SK-N-SH (cell line): ENCODE results near the gene FGF19. TPM values are rescaled to one million over a fixed set of nuclear protein-coding genes. Genes with fewer than 3 reads are reported as not detected.
A peak's percentile ranks its signal among the peaks of the same experiment; 100 is the strongest.

ENCODE experiments used
- CTCF ChIA-PET: fragments of 300-600, 350-600 bp; formaldehyde crosslinking; extraction: SDS; loops from one replicate; lab custom pipeline; 2021; lab: Yijun Ruan, JAX
- POLR2A ChIA-PET: fragments of 350-600 bp; sonication (Branson Sonifier 250); formaldehyde crosslinking; extraction: SDS; loops from one replicate; lab custom pipeline; 2020; ENCODE audit warnings: antibody characterized with exemption, inconsistent platforms; lab: Yijun Ruan, JAX
- DNase-seq: peaks from one replicate; pipeline ENCODE4 v3.0.0; 2012
- H2AFZ ChIP-seq: fragments of 200-600 bp; sonication (generic); 2 replicates; pipeline ENCODE4 v1.8.1; 2016; ENCODE audit warnings: antibody characterized with exemption, mild to moderate bottlenecking, low read depth
- H3F3A ChIP-seq: fragments of 200-600 bp; sonication (generic); replicated peaks from 2 replicates; pipeline ENCODE3; 2016; ENCODE audit warnings: antibody characterized with exemption, mild to moderate bottlenecking; ENCODE audit not compliant: insufficient read depth
- H3K27ac ChIP-seq, 2 experiments: fragments of 200-500 bp in 1 of 2; fragments of 200-600 bp in 1 of 2; sonication (Bioruptor generic) in 1 of 2; sonication (generic), shearing (Covaris generic) in 1 of 2; 2 replicates each; pipeline versions ENCODE4 v1.5.1 to v1.6.1; 2014 to 2016; ENCODE audit warnings: low read depth in 2 of 2, inconsistent platforms in 1 of 2, low read length in 1 of 2, mild to moderate bottlenecking in 1 of 2, mixed read lengths in 1 of 2
- H3K27me3 ChIP-seq: fragments of 200-600 bp; sonication (generic), shearing (Covaris generic); 2 replicates; pipeline ENCODE4 v1.6.1; 2016; ENCODE audit warnings: mixed run types; ENCODE audit not compliant: insufficient read depth
- H3K36me3 ChIP-seq, 2 experiments: fragments of 200-500 bp in 1 of 2; fragments of 200-600 bp in 1 of 2; sonication (Bioruptor generic) in 1 of 2; sonication (generic) in 1 of 2; replicated peaks in 1 of 2; 2 replicates each; pipeline versions ENCODE3 to v1.5.1; 2014 to 2016; ENCODE audit warnings: low read length in 1 of 2, mild to moderate bottlenecking in 1 of 2; ENCODE audit not compliant: insufficient read depth in 2 of 2, control insufficient read depth in 1 of 2
- H3K4me1 ChIP-seq, 2 experiments: fragments of 200-500 bp in 1 of 2; fragments of 200-600 bp in 1 of 2; sonication (Bioruptor generic) in 1 of 2; sonication (generic), shearing (Covaris generic) in 1 of 2; 2 replicates each; pipeline versions ENCODE4 v1.5.1 to v1.6.1; 2014 to 2016; ENCODE audit warnings: low read depth in 1 of 2, low read length in 1 of 2, mixed run types in 1 of 2; ENCODE audit not compliant: insufficient read depth in 2 of 2, control insufficient read depth in 1 of 2
- H3K4me2 ChIP-seq: fragments of 200-600 bp; sonication (generic), shearing (Covaris generic); 2 replicates; pipeline ENCODE4 v1.6.1; 2017; ENCODE audit warnings: mixed run types
- H3K4me3 ChIP-seq, 2 experiments: fragments of 200-500 bp in 1 of 2; fragments of 200-600 bp in 1 of 2; sonication (Bioruptor generic) in 1 of 2; sonication (generic), shearing (Covaris generic) in 1 of 2; 2 replicates each; pipeline versions ENCODE4 v1.5.1 to v1.8.1; 2014 to 2016; ENCODE audit warnings: low read depth in 2 of 2, inconsistent platforms in 1 of 2, low read length in 1 of 2, mild to moderate bottlenecking in 1 of 2, mixed read lengths in 1 of 2, moderate library complexity in 1 of 2
- H3K79me2 ChIP-seq: fragments of 200-600 bp; sonication (generic); 2 replicates; pipeline ENCODE4 v1.8.1; 2017; ENCODE audit warnings: mild to moderate bottlenecking; ENCODE audit not compliant: insufficient read depth
- H3K9ac ChIP-seq: fragments of 200-600 bp; sonication (generic); 2 replicates; pipeline ENCODE4 v1.6.1; 2017; ENCODE audit warnings: mixed run types
- H3K9me2 ChIP-seq: fragments of 200-600 bp; sonication (generic); 2 replicates; pipeline ENCODE4 v1.6.1; 2017; ENCODE audit warnings: mixed run types
- H3K9me3 ChIP-seq: fragments of 200-600 bp; sonication (generic); 2 replicates; pipeline ENCODE4 v1.6.1; 2017; ENCODE audit warnings: mixed run types, mild to moderate bottlenecking, moderate library complexity
- H4K20me1 ChIP-seq: fragments of 200-600 bp; sonication (generic); 2 replicates; pipeline ENCODE4 v1.6.1; 2017; ENCODE audit warnings: mild to moderate bottlenecking, mixed run types; ENCODE audit not compliant: insufficient read depth
- CHD2 ChIP-seq: fragments of 150-350 bp; IDR thresholded peaks from 2 replicates; pipeline ENCODE4 v1.6.1; 2018; ENCODE audit warnings: low read length; ENCODE audit not compliant: partially characterized antibody
- EZH2phosphoT487 ChIP-seq: fragments of 200-600 bp; sonication (generic); IDR thresholded peaks from 2 replicates; pipeline ENCODE4 v1.6.1; 2017; ENCODE audit warnings: low read depth, mixed run types, mild to moderate bottlenecking, antibody characterized with exemption, moderate library complexity, borderline replicate concordance
- FOSL2 ChIP-seq: IDR thresholded peaks from 2 replicates; pipeline ENCODE4 v1.4.0; 2012; ENCODE audit warnings: low read depth, mild to moderate bottlenecking, moderate library complexity, borderline replicate concordance
- FOXJ3 ChIP-seq: sonication (generic); formaldehyde crosslinking; IDR thresholded peaks from 2 replicates; pipeline ENCODE4 v1.5.1; 2020; ENCODE audit warnings: mild to moderate bottlenecking, missing genetic modification reagents
- GATA2 ChIP-seq: sonication (generic); formaldehyde crosslinking; IDR thresholded peaks from 2 replicates; pipeline ENCODE4 v1.5.0; 2020; ENCODE audit warnings: mild to moderate bottlenecking, missing genetic modification reagents
- JUND ChIP-seq: IDR thresholded peaks from 2 replicates; pipeline ENCODE4 v1.4.0; 2012
- MXI1 ChIP-seq: IDR thresholded peaks from 2 replicates; pipeline ENCODE4 v1.6.1; 2012; ENCODE audit warnings: mild to moderate bottlenecking, low read depth, low read length, improper control_type of control experiment
- NFIC ChIP-seq: IDR thresholded peaks from 2 replicates; pipeline ENCODE4 v1.4.0; 2012; ENCODE audit warnings: borderline replicate concordance
- NRF1 ChIP-seq: IDR thresholded peaks from 2 replicates; pipeline ENCODE4 v1.6.1; 2012; ENCODE audit warnings: low read depth, mild to moderate bottlenecking, low read length
- PBX3 ChIP-seq: IDR thresholded peaks from 2 replicates; pipeline ENCODE4; 2012
- POLR2AphosphoS5 ChIP-seq: IDR thresholded peaks from 2 replicates; pipeline ENCODE4 v1.6.1; 2012; ENCODE audit warnings: low read depth, low read length
- RAD21 ChIP-seq: IDR thresholded peaks from 2 replicates; pipeline ENCODE4 v1.6.1; 2012; ENCODE audit warnings: mild to moderate bottlenecking, low read length
- RCOR1 ChIP-seq: fragments of 150-350 bp; IDR thresholded peaks from 2 replicates; pipeline ENCODE4 v1.6.1; 2017; ENCODE audit warnings: antibody characterized with exemption, low read length
- RFX5 ChIP-seq: IDR thresholded peaks from 2 replicates; pipeline ENCODE4 v1.6.1; 2012; ENCODE audit warnings: mild to moderate bottlenecking, improper control_type of control experiment, low read length
- RXRA ChIP-seq: IDR thresholded peaks from 2 replicates; pipeline ENCODE4 v1.4.0; 2012; ENCODE audit warnings: low read depth, mild to moderate bottlenecking, borderline replicate concordance
- SIN3A ChIP-seq: IDR thresholded peaks from 2 replicates; pipeline ENCODE4 v1.6.1; 2012; ENCODE audit warnings: low read depth, mild to moderate bottlenecking, low read length, moderate library complexity, borderline replicate concordance
- TAF1 ChIP-seq: IDR thresholded peaks from 2 replicates; pipeline ENCODE4 v1.6.1; 2012; ENCODE audit warnings: low read depth, mild to moderate bottlenecking, low read length, moderate library complexity, borderline replicate concordance
- TCF12 ChIP-seq: IDR thresholded peaks from 2 replicates; pipeline ENCODE4 v1.4.0; 2012
- TEAD4 ChIP-seq: IDR thresholded peaks from 2 replicates; pipeline ENCODE4 v1.4.0; 2012; ENCODE audit warnings: mild to moderate bottlenecking, borderline replicate concordance; ENCODE audit not compliant: insufficient read depth
- USF2 ChIP-seq: fragments of 150-350 bp; IDR thresholded peaks from 2 replicates; pipeline ENCODE4 v1.6.1; 2017; ENCODE audit warnings: antibody characterized with exemption, low read length, low read depth, borderline replicate concordance
- YY1 ChIP-seq: IDR thresholded peaks from 2 replicates; pipeline ENCODE4 v1.4.0; 2012; ENCODE audit warnings: low read depth, mild to moderate bottlenecking
- WGBS: methylation state at CpG from one replicate; pipeline ENCODE4 v1.1.6; 2017; ENCODE audit warnings: low lambda C conversion rate; 5-methylcytosine and 5-hydroxymethylcytosine counted together
- polyA plus RNA-seq, 3 experiments: library from polyadenylated mRNA; depleted of rRNA; stranded (reverse); fragments of >200 nt; gene quantifications; 2 replicates each; pipeline ENCODE4 v1.2.3, GENCODE V29; 2012
- TF ChIP-seq, protein P1 (sequence below): IDR thresholded peaks from 2 replicates; pipeline ENCODE4 v1.4.0; 2012; ENCODE audit warnings: low read depth, borderline replicate concordance

FGF19 gene
- polyA plus RNA-seq, 1 of the 3 experiments (the other 2 are of a cell fraction): not detected

- ChIA-PET CTCF (interaction anchor here (2.9 to 8.9 kb wide), 4 partner anchors 12 to 556 kb away, joined by 30 to 84 read pairs (median 56); no protein-coding TSS in a partner anchor), POLR2A (interaction anchor here (1.8 kb wide), 1 partner anchor 14 kb away, joined by 9 read pairs; no protein-coding TSS in a partner anchor)
- H3K79me2 ChIP-seq: no peaks in the 10 kb centered on the region
- H3K9me3 ChIP-seq: no peaks in the 10 kb centered on the region
- H3K9me2 ChIP-seq: no peaks in the 10 kb centered on the region
- no peaks in the 10 kb centered on the region for H3K27me3 ChIP-seq
- H3K4me1 ChIP-seq: peaks cover 0 to 6% of the 10 kb centered on the region in 2 experiments; a peak in 2 of 4 replicates
- H3F3A ChIP-seq: peaks cover 38% of the 10 kb centered on the region
- no peak overlapping the region for H3K4me3 ChIP-seq
- H3K4me2 ChIP-seq: no peak overlapping the region
- no peak overlapping the region for H3K27ac ChIP-seq
- H2AFZ ChIP-seq: no peak overlapping the region
- H3K36me3 ChIP-seq: peaks cover 14 to 23% of the 10 kb centered on the region in 2 experiments
- DNase-seq: peak; percentile 37
- 85% methylated on average over 5 of the region's 14 CpGs for WGBS
- TF ChIP-seq POLR2AphosphoS5 (no peak), EZH2phosphoT487 (no peak), GATA2 (CRISPR knock-in tag) (no peak), YY1 (no peak), SIN3A (no peak), MXI1 (no peak), TEAD4 (no peak), TCF12 (no peak), NFIC (no peak), RAD21 (no peak), PBX3 (no peak)
- TF ChIP-seq, protein P1, sequence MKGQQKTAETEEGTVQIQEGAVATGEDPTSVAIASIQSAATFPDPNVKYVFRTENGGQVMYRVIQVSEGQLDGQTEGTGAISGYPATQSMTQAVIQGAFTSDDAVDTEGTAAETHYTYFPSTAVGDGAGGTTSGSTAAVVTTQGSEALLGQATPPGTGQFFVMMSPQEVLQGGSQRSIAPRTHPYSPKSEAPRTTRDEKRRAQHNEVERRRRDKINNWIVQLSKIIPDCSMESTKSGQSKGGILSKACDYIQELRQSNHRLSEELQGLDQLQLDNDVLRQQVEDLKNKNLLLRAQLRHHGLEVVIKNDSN: no peak
- peaks cover 34% of the 10 kb centered on the region for H4K20me1 ChIP-seq
- H3K9ac ChIP-seq: no peak overlapping the region
Measured at GRCh38 chr11:69657456-69657910, 46.3 kb downstream of the FGF19 start.

- no peaks in the 10 kb centered on the region for H3K9me3 ChIP-seq
- DNase-seq: peak; percentile 39
- POLR2A ChIA-PET: interaction anchor here (0.7 to 1.8 kb wide), 5 partner anchors 13 to 555 kb away, joined by 3 to 9 read pairs (median 5); partner anchors contain the start of gene LTO1
- peaks cover 45% of the 10 kb centered on the region for H3F3A ChIP-seq
- CTCF ChIA-PET: interaction anchor here (0.8 to 8.9 kb wide), 6 partner anchors 10 to 555 kb away, joined by 4 to 84 read pairs (median 18); no protein-coding TSS in a partner anchor
- H3K27me3 ChIP-seq: no peaks in the 10 kb centered on the region
- peaks cover 21 to 29% of the 10 kb centered on the region in 2 experiments for H3K36me3 ChIP-seq
- peaks cover 41% of the 10 kb centered on the region for H4K20me1 ChIP-seq
- H3K4me3 ChIP-seq: no peak overlapping the region
- no peak for TF ChIP-seq RXRA
- no peak for TF ChIP-seq EZH2phosphoT487
- TF ChIP-seq PBX3: no peak
- no peak for TF ChIP-seq CHD2
- no peak for TF ChIP-seq RCOR1
- TF ChIP-seq NRF1: no peak
- no peak for TF ChIP-seq JUND
- TF ChIP-seq GATA2 (CRISPR knock-in tag): no peak
- no peak for TF ChIP-seq FOSL2
- no peak for TF ChIP-seq POLR2AphosphoS5
- no peak for TF ChIP-seq TAF1
- no peak for TF ChIP-seq RFX5
- TF ChIP-seq YY1: no peak
- TF ChIP-seq USF2: no peak
- TF ChIP-seq RAD21: no peak
- TF ChIP-seq TCF12: no peak
- TF ChIP-seq FOXJ3 (CRISPR knock-in tag): no peak
- TF ChIP-seq TEAD4: no peak
- no peak overlapping the region for H3K9ac ChIP-seq
- WGBS: 93% methylated on average over 20 of the region's 20 CpGs
- H2AFZ ChIP-seq: no peak overlapping the region
- no peaks in the 10 kb centered on the region for H3K9me2 ChIP-seq
- H3K4me2 ChIP-seq: no peak overlapping the region
- no peak overlapping the region for H3K27ac ChIP-seq
- H3K79me2 ChIP-seq: no peaks in the 10 kb centered on the region
- H3K4me1 ChIP-seq: peaks cover 0 to 12% of the 10 kb centered on the region in 2 experiments; a peak in 2 of 4 replicates
Measured at GRCh38 chr11:69656536-69657455, 47.0 kb downstream of the FGF19 start.
